GM21737 (cell line): ENCODE results near the gene TTC14.
"Not testable (repeated sequence)": the region's sequence is repeated elsewhere in the genome, so short reads cannot be mapped to it uniquely, and the experiment has no call there.

Experiments used
- ATAC-seq: cut with Tn5 transposase; IDR thresholded peaks from one replicate; pipeline ENCODE4 v1.9.1; 2021; ENCODE audit warnings: mild to moderate bottlenecking, moderate library complexity; ENCODE audit not compliant: unreplicated experiment

TTC14 gene, protein sequence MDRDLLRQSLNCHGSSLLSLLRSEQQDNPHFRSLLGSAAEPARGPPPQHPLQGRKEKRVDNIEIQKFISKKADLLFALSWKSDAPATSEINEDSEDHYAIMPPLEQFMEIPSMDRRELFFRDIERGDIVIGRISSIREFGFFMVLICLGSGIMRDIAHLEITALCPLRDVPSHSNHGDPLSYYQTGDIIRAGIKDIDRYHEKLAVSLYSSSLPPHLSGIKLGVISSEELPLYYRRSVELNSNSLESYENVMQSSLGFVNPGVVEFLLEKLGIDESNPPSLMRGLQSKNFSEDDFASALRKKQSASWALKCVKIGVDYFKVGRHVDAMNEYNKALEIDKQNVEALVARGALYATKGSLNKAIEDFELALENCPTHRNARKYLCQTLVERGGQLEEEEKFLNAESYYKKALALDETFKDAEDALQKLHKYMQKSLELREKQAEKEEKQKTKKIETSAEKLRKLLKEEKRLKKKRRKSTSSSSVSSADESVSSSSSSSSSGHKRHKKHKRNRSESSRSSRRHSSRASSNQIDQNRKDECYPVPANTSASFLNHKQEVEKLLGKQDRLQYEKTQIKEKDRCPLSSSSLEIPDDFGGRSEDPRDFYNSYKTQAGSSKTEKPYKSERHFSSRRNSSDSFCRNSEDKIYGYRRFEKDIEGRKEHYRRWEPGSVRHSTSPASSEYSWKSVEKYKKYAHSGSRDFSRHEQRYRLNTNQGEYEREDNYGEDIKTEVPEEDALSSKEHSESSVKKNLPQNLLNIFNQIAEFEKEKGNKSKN

DNA sequence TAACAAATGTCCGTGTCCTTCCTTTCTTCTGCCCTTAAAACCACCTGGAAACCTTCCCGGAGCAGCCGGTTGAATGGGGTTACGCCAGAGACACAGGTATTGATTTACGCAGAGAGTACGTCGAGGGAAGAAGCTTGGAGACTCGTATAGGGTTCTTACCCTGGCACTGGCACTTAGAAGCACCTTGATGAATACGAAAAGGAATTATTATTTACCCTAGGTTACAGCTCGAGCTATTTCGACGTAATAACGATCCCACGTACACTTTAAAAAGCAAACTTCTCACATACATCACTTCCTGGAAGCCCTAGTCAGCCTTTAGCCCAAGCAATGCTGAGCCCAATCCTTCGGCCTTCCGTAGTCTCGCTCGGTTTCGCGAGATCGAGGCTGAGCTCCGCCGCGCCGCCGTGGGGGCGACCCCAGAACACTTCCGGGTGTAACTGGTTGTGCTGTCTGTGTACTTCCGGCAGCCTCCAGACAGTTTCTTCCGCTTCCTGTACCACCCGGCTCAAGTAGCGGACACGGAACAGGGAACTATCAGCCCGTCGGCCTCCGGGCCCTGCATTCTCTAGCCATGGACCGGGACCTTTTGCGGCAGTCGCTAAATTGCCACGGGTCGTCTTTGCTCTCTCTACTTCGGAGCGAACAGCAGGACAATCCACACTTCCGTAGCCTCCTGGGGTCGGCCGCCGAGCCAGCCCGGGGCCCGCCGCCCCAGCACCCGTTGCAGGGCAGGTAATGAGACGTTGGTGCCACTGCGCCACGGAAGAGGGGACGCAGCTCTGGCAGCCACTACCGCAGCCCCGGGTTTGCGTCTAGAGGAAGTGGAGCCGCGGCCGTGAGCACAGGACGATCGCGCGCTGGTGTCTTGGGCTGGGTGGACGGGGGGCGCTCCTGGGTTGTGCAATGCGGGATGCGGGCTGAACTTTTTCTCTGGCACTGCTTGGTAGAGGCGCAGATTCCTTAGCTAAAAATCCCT, at the start of gene TTC14:
Gene TTC14 (plus strand): TSS at position 476 of the 979 bp plus-strand sequence. CDS start 99 bp downstream, at position 575.
- peak; percentile 99 for ATAC-seq

DNA sequence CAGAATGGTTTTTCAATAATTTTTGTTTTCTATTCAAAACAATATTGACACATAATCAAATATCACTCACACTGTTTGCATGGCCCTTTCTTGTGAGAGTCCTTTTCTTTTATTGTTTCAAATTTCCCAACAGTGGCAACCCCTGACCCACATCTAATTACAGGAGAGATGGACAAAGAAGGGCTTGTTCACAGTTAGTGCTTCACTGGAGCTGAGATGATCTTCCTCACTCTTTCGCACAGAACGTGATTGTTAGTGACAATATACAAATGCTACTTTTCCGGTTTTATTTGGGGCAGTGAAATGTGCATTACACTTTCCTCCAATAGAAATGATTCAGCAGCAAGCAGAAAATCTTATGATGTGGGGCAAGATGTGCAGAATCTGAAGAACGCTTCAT, 38.6 kb upstream of the TTC14 start:
- ATAC-seq = no peak

DNA sequence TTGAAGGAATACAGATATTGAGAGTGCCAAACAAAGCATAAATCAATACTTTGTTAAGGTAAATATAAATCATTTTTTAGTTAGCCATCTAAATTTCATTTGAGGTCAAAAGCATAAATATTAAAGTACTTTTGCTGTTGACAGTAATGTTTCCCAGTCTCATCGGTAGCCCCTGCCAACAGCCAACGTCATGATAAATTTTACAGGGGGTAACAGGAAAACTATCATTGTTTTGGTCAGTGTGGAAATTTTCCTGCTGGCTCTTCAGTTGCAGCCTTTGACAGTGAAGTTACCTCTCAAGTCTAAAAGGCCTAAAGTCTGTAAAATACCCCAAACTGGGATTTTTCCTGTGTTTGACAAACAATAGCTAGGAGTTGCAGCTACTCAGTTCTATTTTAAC, 37.3 kb upstream of the TTC14 start:
- ATAC-seq = no peak

DNA sequence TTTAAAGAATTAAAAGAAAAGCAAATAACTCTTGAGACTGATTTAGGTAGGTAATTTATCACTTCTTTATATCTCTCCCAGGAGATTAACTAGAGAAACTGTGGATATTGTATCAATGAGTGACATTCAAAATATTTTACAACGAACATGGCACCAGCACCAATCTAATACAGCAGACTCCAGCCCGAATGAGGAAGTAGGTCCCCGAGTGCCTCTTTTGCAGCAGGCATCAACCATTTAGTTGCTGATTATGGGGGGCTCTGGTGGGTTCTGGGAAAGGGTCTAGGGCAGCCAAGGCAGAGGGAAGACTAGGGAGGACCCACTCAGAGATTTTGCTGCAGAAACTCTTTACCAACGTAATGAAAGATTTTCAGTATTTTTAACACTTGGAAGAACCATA, 31.7 kb upstream of the TTC14 start:
- ATAC-seq = no peak

DNA sequence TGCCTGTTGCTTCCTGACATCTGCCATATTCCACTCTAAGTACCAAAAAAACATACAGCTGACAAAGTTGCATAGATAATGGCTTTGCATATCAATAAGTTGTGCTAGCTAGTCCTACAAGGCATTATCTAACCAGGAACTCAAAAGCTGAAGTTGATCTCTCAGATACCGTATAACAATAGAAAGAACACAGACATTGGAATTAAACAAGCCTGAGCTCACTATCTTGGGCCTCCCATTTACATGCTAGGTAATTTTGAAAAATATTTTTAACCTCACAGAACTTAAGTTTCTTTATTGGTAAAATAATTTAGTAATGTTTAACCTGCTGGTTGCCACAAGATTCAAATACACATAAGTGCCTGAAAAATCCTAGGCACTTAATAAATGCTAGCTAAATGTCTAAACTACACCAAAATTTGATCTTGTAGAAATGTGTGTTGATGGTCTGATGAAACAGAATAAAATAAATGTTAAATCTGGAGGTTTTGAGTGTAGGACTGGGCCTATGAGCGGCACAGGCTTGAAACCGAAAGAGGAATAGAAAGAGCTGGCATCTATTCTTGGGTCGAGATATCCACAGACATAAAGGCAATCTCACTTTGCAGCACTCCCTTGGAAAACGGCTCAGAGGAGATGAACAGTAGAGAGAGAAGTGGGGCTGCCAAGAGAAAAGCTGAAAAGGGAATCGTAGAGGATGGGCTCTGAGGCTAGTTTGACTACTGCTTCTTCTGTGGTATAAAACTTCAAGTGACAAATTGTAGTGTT, 29.9 kb upstream of the TTC14 start:
- ATAC-seq = no peak

DNA sequence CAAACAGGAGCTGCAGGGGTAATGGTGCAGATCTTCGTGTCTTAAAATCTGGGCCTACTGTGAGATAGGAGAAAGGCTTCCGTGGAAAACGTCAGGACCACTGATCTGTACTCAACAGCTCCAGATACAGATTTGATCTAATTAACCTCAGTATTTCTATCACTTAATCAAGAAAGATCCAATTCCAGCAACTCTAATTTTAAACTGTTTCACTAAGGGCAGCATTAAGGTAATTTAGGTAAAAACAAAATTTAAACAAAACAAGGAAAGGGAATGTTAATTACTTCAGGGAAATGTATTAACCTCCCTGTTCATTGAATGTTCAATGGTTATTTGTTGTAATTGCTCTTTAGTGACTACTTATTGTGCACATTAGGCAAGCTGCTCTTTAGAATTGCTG, 26.4 kb upstream of the TTC14 start:
- ATAC-seq = no peak

DNA sequence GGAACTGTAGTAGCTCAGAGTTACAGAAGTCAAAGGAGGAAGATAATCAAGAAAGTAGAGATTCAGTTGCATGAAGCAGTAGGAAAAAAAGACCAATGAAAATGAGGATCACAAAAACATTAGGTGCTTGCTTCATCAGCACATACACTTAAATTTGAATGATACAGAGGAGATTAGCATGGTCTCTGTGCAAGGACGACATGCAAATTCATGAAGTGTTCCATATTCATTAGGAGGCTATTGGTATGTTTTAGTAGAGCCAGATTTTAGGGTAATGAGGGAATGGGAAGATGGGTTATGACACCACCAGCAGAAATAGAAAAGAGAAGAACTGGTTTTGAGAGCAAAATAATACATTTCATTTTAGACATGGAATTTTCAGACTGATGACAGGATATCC, 21.0 kb upstream of the TTC14 start:
- no peak for ATAC-seq

DNA sequence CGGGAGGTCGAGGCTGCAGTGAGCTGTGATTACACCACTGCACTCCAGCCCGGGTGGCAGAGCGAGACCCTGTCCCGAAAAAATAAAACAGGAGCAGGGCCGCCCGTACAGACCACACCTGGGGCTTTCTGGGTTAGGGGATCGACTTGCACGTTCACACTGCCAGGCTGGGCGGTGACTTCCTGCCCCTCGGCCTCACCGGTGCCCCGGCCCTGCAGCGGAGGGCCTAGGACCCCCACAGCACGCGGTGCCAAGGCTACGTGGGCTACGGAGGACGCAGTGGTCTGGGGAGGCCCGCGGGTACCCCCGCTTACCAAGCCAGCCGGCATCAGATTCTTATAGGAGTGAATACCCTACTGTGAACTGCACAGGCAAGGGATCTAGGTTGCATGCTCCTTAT, 11.6 kb upstream of the TTC14 start:
- ATAC-seq = no peak

DNA sequence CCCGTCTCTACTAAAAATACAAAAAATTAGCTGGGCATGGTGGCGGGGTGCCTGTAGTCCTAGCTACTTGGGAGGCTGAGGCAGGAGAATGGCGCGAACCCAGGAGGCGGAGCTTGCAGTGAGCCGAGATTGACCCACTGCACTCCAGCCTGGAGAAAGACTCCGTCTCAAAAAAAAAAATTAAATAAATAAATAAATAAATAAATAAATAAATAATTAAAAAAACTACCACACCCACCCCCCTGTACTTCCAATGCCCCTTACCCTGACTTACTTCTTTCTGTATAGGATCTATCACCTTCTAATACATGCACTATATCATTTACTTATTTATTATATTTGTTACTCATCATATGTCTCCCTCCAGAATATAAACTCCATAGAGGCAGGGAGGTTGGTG, 8.3 kb upstream of the TTC14 start:
- not testable (repeated sequence) for ATAC-seq

DNA sequence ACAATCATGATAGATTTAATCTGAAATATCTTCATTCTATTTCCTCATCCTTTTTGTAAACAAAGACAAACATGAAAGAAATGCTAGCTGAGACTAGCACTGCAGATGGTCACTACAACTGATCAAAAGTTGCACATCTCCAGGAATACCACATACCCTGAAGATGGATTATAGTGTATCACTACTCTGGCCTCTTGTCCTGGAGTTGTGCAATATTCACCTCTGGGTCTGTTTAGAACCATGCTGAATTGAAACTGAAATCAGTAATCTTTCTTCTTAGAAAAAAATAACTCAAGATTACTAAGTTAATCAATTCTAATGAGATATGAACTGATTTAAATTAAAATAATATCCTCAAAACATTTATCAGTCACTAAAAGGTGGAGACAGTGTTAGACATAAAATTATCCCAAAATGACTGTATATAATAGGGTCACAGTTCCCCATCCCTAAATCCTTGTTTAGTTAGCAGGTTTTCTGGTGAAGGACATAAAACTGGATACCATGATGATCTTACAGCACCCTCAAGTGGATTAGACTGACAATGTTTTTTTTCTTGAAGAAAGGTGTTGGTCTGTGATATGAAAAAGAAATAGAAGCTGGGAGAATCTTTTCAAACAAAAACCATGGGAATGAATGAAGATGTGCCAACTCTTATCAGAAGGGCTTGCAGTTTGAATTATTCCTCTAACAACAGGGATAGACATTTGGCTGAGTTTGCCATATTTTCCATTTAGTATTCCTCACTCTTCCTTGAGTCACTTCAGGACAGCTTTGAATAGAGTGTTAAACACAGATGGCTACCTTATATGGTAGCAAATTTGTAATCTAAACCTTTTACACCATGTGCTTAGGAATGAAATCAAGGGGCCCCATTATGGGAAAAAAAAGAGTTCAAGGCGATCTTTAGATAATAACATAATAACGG, 7.1 kb upstream of the TTC14 start:
- peak; percentile 77 for ATAC-seq

DNA sequence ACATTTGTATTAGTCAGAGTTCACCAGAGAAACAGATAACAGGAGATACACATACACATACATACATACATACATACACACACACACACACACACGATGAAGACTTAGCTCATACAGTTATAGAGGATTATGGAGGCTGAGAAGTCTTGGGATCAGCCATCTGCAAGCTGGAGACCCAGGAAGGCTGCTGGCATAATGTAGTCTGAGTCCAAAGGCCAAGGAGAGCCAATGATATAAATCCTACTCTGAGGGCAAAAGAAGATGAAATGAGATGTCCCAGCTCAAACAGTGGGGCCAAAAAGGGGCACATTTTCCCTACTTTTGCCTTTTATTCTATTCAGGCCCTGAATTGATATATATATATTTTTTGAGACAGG, 6.4 kb upstream of the TTC14 start:
- no peak for ATAC-seq

DNA sequence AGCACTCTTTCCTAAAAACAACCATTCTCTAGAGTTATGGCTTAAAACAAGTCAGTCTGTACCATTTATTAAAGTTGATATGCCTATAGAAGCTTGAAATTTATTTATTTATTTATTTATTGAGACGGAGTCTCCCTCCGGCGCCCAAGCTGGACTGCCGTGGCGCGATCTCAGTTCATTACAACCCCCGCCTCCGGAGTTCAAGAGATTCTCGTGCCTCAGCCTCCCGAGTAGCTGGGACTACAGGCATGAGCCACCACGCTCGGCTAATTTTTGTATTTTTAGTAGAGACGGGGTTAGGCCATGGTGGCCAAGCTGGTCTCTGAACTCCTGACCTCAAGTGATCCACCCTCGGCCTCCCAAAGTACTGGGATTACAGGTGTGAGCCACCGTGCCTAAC, 1.5 kb upstream of the TTC14 start:
- no peak for ATAC-seq

DNA sequence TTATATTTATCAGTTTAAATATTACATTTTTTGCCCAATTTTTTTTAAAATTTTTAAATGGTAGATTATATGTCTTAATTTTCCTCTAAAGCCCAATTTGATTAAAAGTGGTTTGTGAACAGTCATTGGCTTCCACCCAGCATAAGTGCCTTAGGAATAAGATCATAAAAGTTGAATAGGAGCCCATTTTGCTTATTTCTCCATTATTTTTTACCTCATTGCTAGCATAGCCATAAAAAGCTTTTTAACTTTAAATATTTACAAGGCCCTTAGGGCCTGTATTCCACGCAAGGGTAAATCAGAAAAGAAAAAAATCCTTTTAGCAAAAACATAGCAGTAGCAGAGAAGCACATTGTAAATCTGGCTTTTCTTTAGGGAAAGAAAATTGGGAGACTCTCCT, 9.0 kb downstream of the TTC14 start:
- ATAC-seq = no peak

DNA sequence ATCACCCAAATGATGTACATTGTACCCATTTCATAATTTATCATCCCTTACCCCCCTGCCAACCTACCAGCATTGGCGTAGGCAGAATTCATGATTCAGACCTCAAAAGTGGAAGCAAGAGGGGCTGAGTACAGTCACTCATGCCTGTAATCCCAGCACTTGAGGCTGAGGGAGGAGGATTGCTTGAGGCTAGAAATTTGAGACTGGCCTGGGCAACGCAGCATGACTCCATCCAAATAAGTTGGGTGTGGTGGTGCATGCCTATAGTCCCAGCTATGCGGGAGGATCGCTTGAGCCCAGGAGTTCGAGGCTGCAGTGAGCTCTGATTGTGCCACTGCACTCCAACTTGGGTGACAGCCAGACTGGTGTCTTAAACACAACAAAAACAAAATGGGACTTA, 10.4 kb downstream of the TTC14 start:
- no peak for ATAC-seq

DNA sequence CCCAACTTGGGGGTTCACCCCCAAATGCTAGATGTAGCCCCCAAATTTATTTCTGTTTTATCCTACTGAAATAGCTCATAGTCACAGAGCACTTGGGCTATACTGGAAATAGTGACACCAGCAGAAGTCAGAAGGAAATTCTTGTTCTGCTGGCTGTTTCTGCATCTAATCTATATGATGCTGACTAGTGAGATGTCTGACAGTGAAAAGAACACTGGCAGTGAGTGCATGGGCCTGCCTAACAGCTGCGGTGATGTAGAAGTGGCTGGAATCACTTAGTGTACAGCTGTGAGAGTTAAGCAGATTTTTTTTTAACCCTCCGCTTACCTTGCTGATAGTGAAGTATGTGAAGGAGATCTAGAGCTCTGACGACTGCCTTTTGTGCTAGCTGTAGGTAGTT, 14.0 kb downstream of the TTC14 start:
- ATAC-seq = no peak

DNA sequence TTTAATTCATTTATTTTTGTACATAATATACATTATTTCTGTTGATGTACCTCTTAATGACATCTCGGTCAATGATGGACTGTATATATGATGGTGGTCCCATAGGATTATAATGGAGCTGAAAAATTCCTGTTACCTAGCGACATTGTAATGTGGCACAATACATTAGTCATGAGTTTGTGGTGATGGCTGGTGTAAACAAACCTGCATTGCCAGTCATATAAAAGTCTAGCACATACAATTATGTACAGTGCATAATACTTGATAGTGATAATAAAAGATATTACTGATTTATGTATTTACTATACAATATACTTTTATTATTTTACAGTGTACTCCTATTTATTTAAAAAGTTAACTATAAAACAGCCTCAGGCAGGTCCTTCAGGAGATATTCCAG, 15.1 kb downstream of the TTC14 start:
- no peak for ATAC-seq

DNA sequence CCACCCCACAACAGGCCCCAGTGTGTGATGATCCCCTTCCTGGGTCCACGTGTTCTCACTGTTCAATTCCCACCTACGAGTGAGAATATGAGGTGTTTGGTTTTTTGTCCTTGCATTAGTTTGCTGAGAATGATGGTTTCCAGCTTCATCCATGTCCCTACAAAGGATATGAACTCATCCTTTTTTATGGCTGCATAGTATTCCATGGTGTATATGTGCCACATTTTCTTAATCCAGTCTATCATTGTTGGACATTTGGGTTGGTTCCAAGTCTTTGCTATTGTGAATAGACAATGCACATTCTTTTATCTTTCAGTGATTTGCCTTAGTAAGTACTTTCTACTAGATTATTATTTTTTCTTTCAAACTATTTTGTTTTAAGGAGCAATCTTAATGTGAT, 16.6 kb downstream of the TTC14 start:
- not testable (repeated sequence) for ATAC-seq

DNA sequence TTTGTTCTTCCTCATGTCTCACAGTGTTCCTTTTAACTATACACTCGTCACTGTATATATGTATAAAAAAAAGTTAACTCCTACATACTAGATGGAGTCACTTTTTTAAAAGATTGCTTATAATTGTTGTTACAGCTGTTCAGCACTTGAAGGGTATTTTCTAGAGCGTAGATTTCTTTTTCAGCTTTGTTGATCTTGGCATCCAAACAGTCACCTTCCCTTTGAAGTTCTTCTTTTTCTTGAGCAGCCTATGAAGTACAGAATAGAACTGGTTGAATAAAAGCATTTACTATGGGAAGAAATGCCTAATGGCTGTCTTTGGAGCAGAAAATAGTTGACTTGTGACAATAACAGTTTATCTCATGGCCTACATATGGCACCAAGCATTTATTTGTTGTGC, 17.8 kb downstream of the TTC14 start:
- ATAC-seq = no peak

DNA sequence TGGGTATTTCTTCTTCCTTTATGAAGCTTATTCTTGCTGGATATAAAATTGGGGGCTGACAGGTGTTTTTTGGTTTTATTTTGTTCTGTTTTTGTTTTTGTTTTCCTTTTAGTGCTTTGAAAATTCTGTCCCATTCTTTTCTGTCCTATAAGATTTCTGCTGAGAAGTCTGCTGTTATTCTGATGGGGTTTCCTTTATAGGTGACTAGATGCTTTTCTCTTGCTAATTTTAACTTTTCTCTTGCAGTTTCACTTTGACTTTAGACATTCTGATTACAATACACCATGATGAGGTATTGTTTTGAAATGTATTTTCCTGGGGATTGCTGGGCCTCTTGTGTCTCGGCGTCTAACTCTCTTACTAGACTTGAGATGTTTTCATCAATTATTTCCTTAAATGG, 22.8 kb downstream of the TTC14 start:
- peak; percentile 58 for ATAC-seq
